Skin epidermis (tissue), 12 donors: Measurements from ENCODE around the gene TTC16.
A peak's percentile ranks its signal among the peaks of the same experiment; 100 is the strongest.

ENCODE experiments used
- H3K27ac ChIP-seq, 21 experiments: fragments of 200-600 bp; sonication (generic) in 11 of 21; one replicate each; pipeline ENCODE4 v1.5.0; 2020; ENCODE audit warnings: mild to moderate bottlenecking in 3 of 21, inconsistent platforms in 2 of 21, moderate library complexity in 2 of 21
- H3K4me3 ChIP-seq, 7 experiments: fragments of 200-600 bp; sonication (generic) in 2 of 7; one replicate each; pipeline ENCODE4 v1.5.0; 2020; ENCODE audit warnings: inconsistent platforms in 2 of 7, mild to moderate bottlenecking in 2 of 7, moderate library complexity in 1 of 7

TTC16 gene

GRCh38 chr9:127715470-127716337 is at the start of gene TTC16, which contains the start of gene PTRH1:
Gene TTC16 (plus strand): TSS chr9:127716079. CDS start chr9:127716146, 67 bp downstream.
Gene PTRH1 (minus strand): TSS chr9:127715663. CDS start chr9:127715639, 24 bp downstream.
- H3K27ac ChIP-seq = peak within 1 kb of the TSS; percentile 16 to 92 (median 80)
- peak within 1 kb of the TSS; percentile 62 to 86 (median 79) for H3K4me3 ChIP-seq

- H3K4me3 ChIP-seq = no peak overlapping the region
- no peak overlapping the region for H3K27ac ChIP-seq
Measured at GRCh38 chr9:127667127-127667844, 48.6 kb upstream of the TTC16 start.

- H3K4me3 ChIP-seq = no peak overlapping the region
- no peak overlapping the region for H3K27ac ChIP-seq
Measured at GRCh38 chr9:127667906-127668305, 48.0 kb upstream of the TTC16 start.

GRCh38 chr9:127673234-127673633 is 42.6 kb upstream of the TTC16 start:
- Histone ChIP-seq H3K27ac (no peak overlapping the region), H3K4me3 (no peak overlapping the region)

- Histone ChIP-seq H3K27ac (no peak overlapping the region), H3K4me3 (no peak overlapping the region)
Measured at GRCh38 chr9:127676638-127677037, 39.2 kb upstream of the TTC16 start.

GRCh38 chr9:127679506-127679905 is 36.4 kb upstream of the TTC16 start:
- Histone ChIP-seq H3K27ac (no peak overlapping the region), H3K4me3 (no peak overlapping the region)

- H3K27ac ChIP-seq = no peak overlapping the region
- no peak overlapping the region for H3K4me3 ChIP-seq
Measured at GRCh38 chr9:127680226-127680625, 35.7 kb upstream of the TTC16 start.

- Histone ChIP-seq H3K4me3 (no peak overlapping the region), H3K27ac (no peak overlapping the region)
Measured at GRCh38 chr9:127680846-127681245, 35.0 kb upstream of the TTC16 start.

GRCh38 chr9:127682351-127683136 is 33.3 kb upstream of the TTC16 start:
- Histone ChIP-seq H3K27ac (no peak overlapping the region), H3K4me3 (no peak overlapping the region)

- H3K4me3 ChIP-seq = no peak overlapping the region
- H3K27ac ChIP-seq = no peak overlapping the region
Measured at GRCh38 chr9:127683723-127684122, 32.2 kb upstream of the TTC16 start.

GRCh38 chr9:127684576-127684975 is 31.3 kb upstream of the TTC16 start:
- no peak overlapping the region for H3K4me3 ChIP-seq

GRCh38 chr9:127686461-127687393 is 29.2 kb upstream of the TTC16 start:
- no peak overlapping the region for H3K4me3 ChIP-seq
- no peak overlapping the region for H3K27ac ChIP-seq

More at GRCh38 chr9:127684576-127684975, 31.3 kb upstream of the TTC16 start:
- no peak overlapping the region for H3K27ac ChIP-seq

- H3K27ac ChIP-seq = no peak overlapping the region
- H3K4me3 ChIP-seq = no peak overlapping the region
Measured at GRCh38 chr9:127689329-127690000, 26.4 kb upstream of the TTC16 start.

- H3K4me3 ChIP-seq = no peak overlapping the region
- no peak overlapping the region for H3K27ac ChIP-seq
Measured at GRCh38 chr9:127690735-127691134, 25.1 kb upstream of the TTC16 start.

- Histone ChIP-seq H3K4me3 (no peak overlapping the region), H3K27ac (no peak overlapping the region)
Measured at GRCh38 chr9:127692071-127692470, 23.8 kb upstream of the TTC16 start.

- H3K4me3 ChIP-seq = no peak overlapping the region
- H3K27ac ChIP-seq = no peak overlapping the region
Measured at GRCh38 chr9:127693143-127693542, 22.7 kb upstream of the TTC16 start.

- no peak overlapping the region for H3K4me3 ChIP-seq
- H3K27ac ChIP-seq = no peak overlapping the region
Measured at GRCh38 chr9:127693697-127694096, 22.2 kb upstream of the TTC16 start.

GRCh38 chr9:127694890-127695720 is 20.8 kb upstream of the TTC16 start:
- Histone ChIP-seq H3K27ac (peak overlapping the region in 3 of 21 experiments; percentile 28 to 32 (median 29)), H3K4me3 (no peak overlapping the region)
